Measurements from ENCODE around the gene ZMYND10. TPM values are rescaled to one million over a fixed set of nuclear protein-coding genes. Genes with fewer than 3 reads are reported as not detected.

Gene ZMYND10
- total RNA-seq, 2 donors from 2014 or later: 0.37 to 1.5 TPM

DNA sequence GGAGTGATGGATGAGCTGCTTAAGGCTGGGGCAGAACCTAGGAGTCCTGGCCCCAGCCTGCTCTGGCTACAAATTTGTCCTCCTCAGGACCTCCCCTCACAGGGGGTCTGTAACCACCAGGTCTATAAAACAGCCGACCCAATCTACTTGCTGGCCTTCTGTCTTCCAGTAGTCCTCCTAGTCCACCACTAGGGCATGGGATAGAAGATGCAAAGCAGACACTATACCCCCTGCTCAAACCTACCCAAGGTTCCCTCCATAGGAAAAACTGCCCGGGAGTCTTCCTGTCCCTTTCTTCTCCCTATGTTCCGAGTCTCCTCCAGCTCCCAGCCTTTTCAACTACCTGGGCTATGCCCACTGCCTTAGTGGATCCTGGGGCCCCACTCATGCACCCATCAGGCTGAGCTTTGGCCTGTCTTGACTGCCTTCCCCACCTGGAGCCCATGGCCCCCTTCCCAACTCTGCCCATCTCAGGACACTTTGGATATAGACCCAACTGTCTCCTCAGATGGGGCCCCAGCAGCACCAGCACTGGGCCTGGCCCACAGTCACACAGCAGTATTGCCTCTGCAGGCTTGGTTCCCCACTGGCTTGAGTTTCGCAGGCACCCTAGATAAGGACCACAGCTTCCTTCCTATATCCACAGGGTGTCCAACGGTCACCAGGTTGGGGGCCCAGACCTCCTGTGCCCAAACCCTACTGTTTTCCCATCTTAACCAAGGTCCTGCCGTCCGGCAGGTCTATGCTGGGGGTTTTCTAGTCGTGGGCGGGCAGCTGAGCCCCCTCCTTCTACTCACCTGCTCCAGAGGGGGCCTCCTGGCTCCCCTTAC, 47.4 kb downstream of the ZMYND10 start:
- Histone ChIP-seq H3K27ac (peak overlapping the region; percentile 88), H3K9me3 (no peaks in the 10 kb centered on the region), H3K36me3 (no peaks in the 10 kb centered on the region), H3K4me3 (peak overlapping the region; percentile 47), H3K9ac (ENCODE audit: low read depth in 2 of 2, low read length in 2 of 2) (peak overlapping the region; percentile 91 to 97), H3K4me1 (peaks cover 15% of the 10 kb centered on the region), H3K27me3 (no peaks in the 10 kb centered on the region)
- TF ChIP-seq, protein P1, sequence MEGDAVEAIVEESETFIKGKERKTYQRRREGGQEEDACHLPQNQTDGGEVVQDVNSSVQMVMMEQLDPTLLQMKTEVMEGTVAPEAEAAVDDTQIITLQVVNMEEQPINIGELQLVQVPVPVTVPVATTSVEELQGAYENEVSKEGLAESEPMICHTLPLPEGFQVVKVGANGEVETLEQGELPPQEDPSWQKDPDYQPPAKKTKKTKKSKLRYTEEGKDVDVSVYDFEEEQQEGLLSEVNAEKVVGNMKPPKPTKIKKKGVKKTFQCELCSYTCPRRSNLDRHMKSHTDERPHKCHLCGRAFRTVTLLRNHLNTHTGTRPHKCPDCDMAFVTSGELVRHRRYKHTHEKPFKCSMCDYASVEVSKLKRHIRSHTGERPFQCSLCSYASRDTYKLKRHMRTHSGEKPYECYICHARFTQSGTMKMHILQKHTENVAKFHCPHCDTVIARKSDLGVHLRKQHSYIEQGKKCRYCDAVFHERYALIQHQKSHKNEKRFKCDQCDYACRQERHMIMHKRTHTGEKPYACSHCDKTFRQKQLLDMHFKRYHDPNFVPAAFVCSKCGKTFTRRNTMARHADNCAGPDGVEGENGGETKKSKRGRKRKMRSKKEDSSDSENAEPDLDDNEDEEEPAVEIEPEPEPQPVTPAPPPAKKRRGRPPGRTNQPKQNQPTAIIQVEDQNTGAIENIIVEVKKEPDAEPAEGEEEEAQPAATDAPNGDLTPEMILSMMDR (IDR thresholded peaks at IDR 0.05): no peak
- DNase-seq: peak; percentile 37
- intact Hi-C loops (cut with DNase I): no loop called here

DNA sequence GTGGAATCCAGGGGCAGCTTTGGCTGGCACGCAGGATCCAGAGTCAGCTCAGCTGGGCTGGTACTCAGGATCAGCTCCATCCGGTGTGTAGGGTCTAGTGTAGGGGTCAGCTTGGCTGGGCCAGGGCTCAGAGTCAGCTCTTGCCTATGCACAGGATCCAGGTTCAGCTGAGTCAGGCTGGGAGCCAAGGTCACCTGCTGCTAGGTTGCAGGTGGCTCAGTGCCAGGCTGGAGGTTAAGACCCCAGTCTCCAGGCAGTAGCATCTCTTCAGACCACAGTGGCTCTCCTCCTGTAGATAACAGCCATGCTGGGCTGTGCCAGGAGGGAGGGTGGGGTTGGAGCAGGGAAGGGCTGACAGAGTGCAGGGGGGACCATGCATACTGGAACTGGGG, 48.2 kb downstream of the ZMYND10 start:
- no peak overlapping the region for H3K27ac ChIP-seq
- no peaks in the 10 kb centered on the region for H3K36me3 ChIP-seq
- no peak for DNase-seq
- no peak overlapping the region for H3K9ac ChIP-seq (ENCODE audit: low read depth in 2 of 2, low read length in 2 of 2)
- peaks cover 15% of the 10 kb centered on the region for H3K4me1 ChIP-seq
- intact Hi-C loops (cut with DNase I): no loop called here
- H3K9me3 ChIP-seq: no peaks in the 10 kb centered on the region
- H3K27me3 ChIP-seq: no peaks in the 10 kb centered on the region
- TF ChIP-seq, protein P1 (IDR thresholded peaks at IDR 0.05): no peak
- H3K4me3 ChIP-seq: no peak overlapping the region

DNA sequence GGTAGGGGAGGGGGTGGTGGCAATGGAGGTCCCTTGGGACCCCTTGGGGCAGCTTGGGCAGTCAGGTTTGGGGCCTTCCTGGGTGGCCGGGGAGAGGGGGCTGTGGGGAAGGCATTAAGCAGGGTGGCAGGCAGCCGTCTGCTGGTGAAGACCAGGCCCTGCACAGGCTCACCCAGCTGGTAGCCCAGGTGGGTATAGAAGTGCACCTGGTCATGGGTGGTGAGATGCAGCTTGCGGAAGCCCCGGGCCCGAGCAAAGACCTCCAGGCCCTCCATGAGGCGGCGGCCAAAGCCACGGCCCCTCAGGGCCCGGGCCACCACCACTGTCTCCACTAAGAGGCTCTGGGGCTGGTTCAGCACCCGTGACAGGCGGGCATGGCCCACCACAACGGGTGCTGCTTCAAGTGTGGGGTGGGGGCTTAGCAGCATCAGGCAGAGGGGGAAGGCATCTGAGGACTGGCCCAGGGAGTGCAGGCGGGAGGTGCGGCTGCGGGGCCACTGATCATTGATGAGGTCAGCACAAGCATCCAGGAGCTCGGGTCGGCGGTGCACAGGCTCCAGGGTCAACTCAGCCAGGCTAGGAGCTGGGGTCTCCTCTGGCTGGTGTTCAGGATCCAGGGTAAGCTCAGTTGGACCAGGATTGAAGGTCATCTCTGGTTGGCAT, 48.7 kb downstream of the ZMYND10 start:
- Histone ChIP-seq H3K27me3 (no peaks in the 10 kb centered on the region), H3K4me1 (peaks cover 15% of the 10 kb centered on the region), H3K27ac (no peak overlapping the region), H3K9me3 (no peaks in the 10 kb centered on the region), H3K9ac (ENCODE audit: low read depth in 2 of 2, low read length in 2 of 2) (no peak overlapping the region), H3K36me3 (no peaks in the 10 kb centered on the region), H3K4me3 (no peak overlapping the region)
- TF ChIP-seq, protein P1 (IDR thresholded peaks at IDR 0.05): no peak
- DNase-seq: no peak
- intact Hi-C loops (cut with DNase I): no loop called here

DNA sequence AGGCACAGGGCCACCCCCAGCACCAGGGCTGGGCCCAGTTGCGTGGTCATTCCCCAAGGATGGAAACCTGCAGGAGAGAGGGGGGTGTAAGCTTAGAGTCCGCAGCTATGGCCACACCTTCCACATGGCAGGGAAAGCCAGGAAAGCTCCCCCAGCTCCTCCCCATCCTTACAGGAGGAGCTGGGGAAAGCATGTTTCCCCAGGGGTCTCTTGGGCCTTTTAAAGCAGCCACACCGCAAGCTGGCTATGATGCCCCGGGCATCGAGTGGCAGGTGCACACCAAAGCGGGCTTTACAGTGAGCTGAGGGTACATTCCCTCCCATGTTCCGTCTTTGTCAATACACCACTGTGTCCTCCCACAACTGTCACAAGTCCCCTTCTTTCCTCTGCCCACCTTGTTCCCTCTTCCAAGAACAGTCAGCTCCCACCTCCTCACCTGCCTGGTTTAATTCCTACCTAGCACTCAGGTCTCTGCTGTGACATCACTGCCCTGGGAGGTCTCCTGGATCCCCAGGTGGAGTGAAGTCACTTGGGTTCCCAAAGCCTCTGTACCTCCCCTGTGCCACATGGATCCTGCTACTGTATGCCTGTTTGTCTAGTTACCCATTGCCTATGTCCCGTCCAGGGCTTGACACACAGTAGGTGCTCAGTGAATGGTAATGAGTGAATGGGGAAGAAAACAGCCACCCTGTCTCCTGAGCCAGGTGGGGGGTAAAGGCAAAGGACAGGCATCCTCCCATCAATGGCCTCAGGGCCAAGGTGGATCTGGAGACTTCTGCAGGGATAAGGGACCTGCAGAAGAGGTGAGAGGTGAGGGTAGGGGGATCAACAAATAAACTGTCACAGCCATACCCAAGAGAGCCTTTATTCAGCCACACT, 49.7 kb downstream of the ZMYND10 start:
- Histone ChIP-seq H3K9ac (ENCODE audit: low read depth in 2 of 2, low read length in 2 of 2) (no peak overlapping the region), H3K4me3 (no peak overlapping the region), H3K27ac (no peak overlapping the region), H3K9me3 (no peaks in the 10 kb centered on the region), H3K4me1 (peaks cover 22% of the 10 kb centered on the region), H3K27me3 (no peaks in the 10 kb centered on the region), H3K36me3 (no peaks in the 10 kb centered on the region)
- TF ChIP-seq, protein P1 (IDR thresholded peaks at IDR 0.05): no peak
- intact Hi-C loops (cut with DNase I): no loop called here
- DNase-seq: no peak
